GM19324 (cell line): ENCODE measurements around the gene AGAP3.

Experiments used
- ATAC-seq: cut with Tn5 transposase; IDR thresholded peaks from one replicate; pipeline ENCODE4 v1.9.1; 2021; ENCODE audit warnings: mild to moderate bottlenecking, moderate library complexity; ENCODE audit not compliant: unreplicated experiment, low FRiP score

AGAP3 gene

DNA sequence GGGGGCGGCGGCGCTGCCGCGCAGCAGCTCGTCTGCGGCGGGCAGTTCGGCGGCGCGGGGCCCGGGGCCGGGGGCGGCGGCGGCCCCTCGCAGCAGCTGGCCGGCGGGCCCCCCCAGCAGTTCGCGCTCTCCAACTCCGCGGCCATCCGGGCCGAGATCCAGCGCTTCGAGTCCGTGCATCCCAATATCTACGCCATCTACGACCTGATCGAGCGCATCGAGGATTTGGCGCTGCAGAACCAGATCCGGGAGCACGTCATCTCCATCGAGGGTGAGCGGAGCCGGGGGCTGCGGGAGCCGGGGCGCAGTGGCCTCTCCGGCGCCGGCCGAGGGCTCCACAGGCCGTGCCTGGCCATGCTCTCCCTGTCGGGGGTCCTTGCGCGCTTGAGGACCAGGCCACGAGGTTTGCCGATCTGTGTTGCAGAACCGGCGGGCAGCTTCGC lies 548 bp downstream of the AGAP3 start:
- ATAC-seq, result no peak

- peak; percentile 27 for ATAC-seq
Measured at GRCh38 chr7:151087245-151088018, 1.2 kb downstream of the AGAP3 start.

DNA sequence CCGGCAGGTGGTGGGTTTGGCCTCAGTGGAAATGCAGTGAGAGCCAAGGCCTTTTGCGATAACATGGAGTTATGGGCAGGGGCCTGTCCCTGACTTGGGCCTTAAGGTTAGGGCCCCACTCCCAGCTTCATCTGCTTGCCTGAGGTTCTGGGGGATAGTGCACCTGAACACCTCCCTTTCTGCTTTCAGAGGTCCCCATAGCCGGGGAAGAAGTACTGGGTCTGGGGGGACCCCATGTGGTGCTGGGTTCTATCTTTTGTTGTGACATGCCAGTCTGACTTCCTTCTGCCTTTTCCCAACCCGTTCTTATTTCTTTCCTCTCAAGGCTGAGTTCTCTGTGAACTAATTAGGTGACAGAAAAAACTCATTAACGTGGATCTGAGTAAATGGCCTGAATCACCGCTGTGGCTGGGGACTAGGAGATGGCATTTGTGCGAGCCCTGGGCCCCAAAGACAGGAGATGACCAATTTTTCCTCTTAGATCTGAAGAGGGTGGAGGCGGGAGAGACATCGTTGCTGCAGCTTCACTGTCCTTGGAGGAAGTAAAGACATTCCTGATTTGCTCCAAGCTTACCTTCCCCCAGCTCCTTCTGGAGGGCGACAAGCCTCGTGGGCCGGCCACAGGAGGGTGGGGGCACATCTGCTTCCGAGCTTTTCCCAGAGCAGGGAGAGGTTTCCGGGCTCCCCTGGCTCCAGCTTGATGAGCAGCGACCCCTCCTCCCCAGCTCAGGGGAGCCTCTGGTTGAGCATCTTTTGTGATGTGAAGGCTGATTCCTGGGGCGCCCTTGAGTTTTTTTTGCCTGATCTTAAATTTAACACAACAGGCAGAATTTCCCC lies 2.0 kb downstream of the AGAP3 start:
- ATAC-seq, result no peak

DNA sequence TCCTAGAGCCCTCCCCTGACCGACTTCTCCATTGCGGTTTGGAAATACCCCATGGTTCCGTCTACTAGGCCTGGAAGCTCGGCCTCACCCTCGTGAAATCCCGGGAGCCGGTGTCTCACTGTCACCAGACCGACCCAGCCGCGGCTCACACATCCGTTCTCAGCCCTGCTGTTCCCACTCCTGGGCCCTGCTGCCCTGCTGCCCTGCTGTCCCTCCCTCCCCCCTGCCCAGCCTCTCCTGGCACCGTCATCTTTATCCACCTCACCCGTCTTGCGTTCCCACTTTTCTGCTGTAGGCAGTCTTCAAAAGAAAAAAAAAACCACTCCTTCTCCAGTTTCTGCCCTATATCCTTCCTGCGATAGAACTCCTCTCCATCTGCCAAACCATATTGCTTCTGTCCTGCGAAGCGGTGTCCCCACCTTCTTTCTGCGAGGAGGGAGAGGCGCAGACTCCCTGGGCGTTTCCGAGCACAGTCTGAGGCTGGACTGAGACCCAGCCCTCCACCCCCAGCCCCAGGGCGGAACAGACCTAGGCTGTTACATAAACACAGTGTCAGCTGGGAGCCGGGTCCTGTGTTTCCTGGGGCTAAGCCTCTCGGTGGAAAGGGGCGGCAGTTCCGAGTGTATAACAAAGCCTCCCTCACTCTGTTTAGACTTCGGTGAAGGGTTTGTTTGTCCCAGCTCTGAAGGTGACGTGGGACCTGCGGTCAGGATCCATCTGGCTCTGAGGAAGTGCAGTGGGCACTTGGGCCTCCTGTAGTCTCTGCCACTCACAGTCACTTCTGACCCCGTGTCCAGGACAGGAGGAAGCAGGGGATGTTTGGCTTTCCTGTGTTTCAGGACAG lies 2.8 kb downstream of the AGAP3 start:
- ATAC-seq, result no peak

DNA sequence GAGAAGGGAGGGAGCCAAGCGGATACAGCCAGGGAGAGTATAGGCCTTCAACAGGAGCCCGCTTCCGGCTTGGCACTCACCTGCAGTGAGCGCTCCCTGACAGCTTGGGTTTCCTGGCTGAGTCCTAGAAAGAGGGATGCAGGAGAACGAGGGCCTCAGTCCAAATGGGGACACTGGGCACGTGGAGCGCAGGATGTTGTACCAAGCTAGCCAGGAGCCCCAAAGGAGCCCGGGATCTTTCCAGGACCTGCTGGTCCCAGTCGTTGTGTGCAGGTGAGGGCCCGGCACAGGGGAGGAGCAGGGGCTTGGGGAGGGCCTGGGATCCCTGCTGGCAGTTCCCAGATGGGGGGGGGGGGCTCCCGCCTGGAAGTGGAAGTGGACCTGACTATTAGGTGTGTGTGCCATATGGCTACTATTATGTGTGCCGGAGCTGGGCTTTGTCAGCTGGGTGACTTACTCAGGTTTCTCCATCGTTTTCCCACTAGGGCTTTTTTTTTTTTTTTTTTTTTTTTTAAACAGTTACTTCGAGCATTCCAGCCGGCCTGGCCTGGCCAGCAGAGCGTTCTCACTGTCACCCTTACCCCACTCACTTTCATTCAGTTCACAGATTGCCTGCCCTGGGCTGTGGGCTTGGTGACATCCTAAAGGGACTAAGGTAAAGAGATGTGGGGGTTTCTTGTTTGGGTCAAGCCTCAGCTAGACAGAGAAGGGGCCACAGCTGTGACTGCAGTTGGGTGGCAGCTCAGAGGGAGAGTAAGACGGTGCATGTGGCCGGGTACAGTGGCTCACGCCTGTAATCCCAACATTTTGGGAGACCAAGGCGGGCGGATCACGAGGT lies 3.8 kb downstream of the AGAP3 start:
- ATAC-seq, result no peak

- no peak for ATAC-seq
Measured at GRCh38 chr7:151091003-151091402, 4.7 kb downstream of the AGAP3 start.

DNA sequence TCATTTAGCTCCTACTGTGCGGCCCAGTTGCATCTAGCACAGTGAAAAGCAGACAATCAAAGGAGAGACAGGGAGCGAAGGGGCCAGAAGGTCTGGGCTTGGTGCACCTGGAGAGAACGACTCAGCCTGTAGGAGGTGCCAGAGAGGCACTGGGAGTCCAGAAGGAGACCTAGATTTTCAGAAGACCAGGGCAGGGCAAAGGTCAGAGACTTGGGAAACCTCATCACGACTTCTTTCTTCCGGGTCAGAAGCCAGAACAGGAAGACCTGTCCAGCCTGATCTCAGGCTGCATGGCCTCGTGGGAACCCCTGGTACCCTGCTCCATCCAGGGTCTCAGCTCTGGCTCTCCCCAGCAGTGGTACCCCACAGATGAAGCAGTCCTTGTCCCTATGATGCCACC lies 5.2 kb downstream of the AGAP3 start:
- no peak for ATAC-seq

DNA sequence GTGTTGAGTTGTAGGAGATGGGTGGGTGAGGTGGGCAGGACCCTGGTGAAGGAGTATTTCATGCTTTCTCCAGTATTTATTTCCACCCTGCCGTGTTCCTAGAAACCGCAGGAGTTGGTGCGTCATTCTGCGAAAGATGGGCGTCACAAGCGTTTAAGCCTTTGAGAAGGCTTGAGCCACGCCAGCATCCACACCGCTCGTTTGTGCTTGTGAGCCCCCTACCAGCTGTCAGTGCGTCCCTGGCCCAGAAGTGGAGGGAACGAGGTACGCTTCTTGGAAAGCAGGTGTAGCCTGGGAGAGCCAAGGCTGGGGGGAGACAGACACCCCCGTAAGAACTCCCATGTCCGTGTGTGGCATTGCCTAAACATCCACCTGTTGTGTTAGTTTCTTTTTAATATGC lies 5.7 kb downstream of the AGAP3 start:
- no peak for ATAC-seq

DNA sequence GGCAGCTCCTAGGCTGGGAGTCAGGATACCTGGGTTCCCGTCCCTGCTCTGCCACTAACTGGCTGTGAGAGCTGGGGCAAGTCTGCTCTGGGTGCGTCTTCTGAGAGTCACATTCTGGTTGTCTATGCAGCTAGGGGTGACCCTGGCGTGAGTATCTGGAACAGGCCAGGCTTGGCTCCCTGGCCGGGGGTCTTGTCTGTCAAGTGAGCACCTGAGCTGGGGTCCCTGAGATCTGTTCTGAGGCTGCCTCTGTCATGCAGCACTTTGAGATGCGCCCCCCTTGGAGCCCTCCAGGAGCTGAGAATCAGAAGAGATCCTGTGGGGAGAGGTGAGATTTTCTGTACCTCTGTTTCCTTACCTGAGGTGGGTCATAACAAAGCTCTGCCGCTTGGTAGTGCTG lies 7.5 kb downstream of the AGAP3 start:
- ATAC-seq, result no peak

DNA sequence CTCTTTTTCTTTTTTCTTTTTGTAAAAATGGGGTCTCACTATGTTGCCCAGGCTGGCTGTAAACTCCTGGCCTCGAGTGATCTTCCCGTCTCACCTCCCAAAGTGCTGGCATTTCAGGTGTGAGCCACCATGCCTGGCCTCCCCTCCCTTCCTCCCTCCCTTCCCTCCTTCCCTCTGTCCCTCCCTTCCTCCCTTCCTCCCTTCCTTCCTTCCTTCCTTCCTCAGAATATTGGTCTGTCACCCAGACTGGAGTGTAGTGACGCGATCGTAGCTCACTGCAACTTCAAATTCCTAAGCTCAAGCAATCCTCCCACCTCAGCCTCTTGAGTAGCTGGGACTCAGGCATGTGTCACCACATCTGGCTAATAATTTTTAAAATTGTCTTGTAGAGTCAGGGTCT lies 8.4 kb downstream of the AGAP3 start:
- ATAC-seq, result no peak

DNA sequence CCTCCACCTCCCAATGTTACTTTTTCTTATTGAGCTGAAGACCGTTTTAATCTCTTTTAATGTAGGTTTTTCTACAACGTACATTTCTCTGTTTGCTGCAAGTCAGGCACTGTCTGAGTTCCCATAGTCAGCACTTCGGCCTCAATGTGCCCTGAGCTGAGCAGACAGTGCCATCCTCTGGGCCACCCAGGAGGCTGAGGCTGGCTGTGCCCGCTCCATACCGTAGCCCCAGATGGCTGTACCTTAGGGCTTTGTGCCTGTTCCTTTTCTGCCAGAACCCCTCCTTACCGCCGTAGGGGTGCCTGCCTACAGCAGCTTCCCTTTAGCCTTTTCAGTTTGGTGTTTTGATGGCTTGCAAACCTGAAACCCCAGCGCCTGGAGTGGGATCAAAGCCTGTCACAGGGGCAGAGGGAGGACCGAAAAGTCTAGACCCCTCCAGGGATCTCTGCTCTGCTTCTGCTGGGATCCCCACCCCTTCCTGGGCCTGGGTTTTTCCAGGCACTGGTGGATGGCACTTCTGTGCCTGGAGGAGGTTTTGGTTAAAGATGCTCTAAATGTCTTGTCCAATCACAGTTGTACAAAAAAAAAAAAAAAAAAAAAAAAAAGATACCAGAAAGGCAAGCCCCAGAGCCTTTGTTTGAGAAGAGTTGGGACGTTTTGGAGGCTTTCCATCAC lies 9.0 kb downstream of the AGAP3 start:
- no peak for ATAC-seq

DNA sequence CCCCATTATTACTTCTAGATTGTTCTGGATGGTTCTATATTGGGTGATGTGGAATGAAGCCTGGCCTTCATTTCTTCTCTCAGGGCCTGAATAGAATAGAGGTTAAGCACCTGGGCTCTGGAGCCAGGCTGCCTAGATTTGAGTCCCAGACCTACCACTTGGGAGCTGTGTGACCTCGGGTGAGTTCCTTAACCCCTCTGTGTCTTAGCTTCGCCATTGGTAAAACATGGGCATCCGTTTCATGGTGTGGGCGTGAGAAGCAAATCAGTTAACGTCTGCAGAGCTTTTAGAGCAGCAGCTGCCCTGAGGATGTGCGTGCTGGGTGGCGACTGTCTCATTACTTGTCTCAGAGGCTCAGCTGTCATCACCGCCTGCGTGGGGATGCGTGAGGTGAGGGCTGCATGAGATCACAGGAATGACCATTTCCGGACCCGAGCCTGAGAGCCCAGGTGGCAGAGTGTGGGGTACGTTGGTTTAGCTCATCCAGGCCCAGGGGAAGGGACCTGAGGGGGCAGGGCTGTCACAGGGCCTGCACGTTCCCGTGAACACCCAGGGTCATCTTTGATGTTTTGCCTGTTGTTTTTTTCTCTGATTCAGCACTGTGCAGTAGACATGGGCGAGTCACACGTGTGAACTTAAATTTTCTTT lies 9.7 kb downstream of the AGAP3 start:
- no peak for ATAC-seq

DNA sequence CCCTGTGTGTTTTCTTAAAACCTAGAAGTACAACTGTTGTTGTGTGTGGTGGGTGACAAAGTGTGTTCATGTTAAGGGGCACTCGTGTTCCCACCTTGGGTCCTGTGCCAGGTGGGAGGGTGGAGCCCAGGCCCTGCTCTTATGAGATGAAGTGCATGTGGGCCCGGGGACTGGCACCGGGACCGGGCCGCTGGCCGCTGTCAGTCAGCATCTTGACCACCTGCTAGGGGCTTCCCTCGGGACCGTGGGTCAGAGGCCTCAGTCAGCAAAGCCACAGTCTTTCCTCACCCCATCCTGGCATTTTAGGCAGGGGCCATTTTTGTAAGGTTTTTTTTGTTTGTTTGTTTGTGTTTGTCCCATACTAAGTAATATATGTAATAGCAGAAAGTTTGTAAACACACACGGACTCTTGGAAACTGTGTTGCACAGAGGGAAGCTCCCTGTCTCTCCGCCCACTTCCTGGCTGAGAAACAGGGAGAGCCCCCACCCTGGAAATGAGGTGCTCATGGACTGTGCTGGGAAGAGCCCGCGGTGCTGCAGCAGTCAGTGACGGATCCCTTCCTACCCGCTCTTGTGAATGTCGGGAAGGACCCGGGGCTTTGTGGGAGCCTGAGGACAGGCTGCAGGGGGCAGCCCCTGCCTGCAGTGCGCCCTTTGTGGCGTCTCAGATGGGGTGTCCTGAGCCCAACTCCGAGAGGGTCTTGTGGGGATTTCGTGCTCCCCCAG lies 13.4 kb downstream of the AGAP3 start:
- no peak for ATAC-seq

DNA sequence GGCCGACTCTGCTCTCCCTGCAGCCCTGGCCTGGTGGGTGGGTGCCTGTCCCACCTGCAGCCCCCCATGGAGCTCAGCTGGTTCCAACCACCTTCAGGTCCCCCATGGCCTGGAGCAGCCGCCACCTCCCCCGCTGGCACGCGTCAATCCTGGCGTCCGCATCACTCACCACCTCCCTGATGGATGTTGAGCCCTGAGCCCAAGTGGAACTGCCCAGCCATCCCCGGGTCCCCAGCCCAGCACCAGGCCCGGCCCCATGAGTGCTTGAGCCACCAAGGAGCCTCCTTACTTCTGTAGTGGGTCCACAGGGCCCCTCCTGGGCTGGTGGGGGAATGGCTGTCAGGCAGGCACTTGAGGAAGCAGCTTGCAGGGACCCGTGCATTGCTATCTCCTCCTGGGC lies 14.6 kb downstream of the AGAP3 start:
- ATAC-seq, result no peak

GRCh38 chr7:151101621-151102396 lies 15.5 kb downstream of the AGAP3 start:
- no peak for ATAC-seq

GRCh38 chr7:151102991-151103390 lies 16.7 kb downstream of the AGAP3 start:
- ATAC-seq, result no peak

GRCh38 chr7:151103973-151104372 lies 17.7 kb downstream of the AGAP3 start:
- ATAC-seq, result no peak
